ENCODE data around the gene PAM. TPM values are rescaled to one million over a fixed set of nuclear protein-coding genes. Genes with fewer than 3 reads are reported as not detected.

Gene PAM
- polyA plus RNA-seq, 3 donors = 38.4 to 105 (median 78.5) TPM

- WGBS, 3 donors = 84 to 92% (median 91%) methylated on average over 3 of the region's 3 CpGs
- no peak overlapping the region for H3K27ac ChIP-seq (ENCODE audit: low read depth, low read length)
Measured at GRCh38 chr5:102867992-102868662, 113.0 kb downstream of the PAM start.

GRCh38 chr5:102869230-102869629 is 114.1 kb downstream of the PAM start:
- no peak overlapping the region for H3K27ac ChIP-seq (ENCODE audit: low read depth, low read length)
- 94 to 100% (median 98%) methylated on average over 1 of the region's 1 CpG for WGBS, 3 donors

- no peak overlapping the region for H3K27ac ChIP-seq (ENCODE audit: low read depth, low read length)
- WGBS, 3 donors = 85 to 94% (median 93%) methylated on average over 11 of the region's 11 CpGs
Measured at GRCh38 chr5:102873379-102873932, 118.4 kb downstream of the PAM start.

- 55 to 76% (median 74%) methylated on average over 5 of the region's 5 CpGs for WGBS, 3 donors
- H3K27ac ChIP-seq (ENCODE audit: low read depth, low read length) = no peak overlapping the region
Measured at GRCh38 chr5:102874054-102874453, 118.9 kb downstream of the PAM start.

GRCh38 chr5:102875721-102876123 is 120.6 kb downstream of the PAM start:
- WGBS, 3 donors = 50 to 82% (median 67%) methylated on average over 4 of the region's 4 CpGs
- H3K27ac ChIP-seq (ENCODE audit: low read depth, low read length) = no peak overlapping the region

- no peak overlapping the region for H3K27ac ChIP-seq (ENCODE audit: low read depth, low read length)
- 90 to 96% (median 96%) methylated on average over 4 of the region's 4 CpGs for WGBS, 3 donors
Measured at GRCh38 chr5:102876610-102877009, 121.5 kb downstream of the PAM start.

- H3K27ac ChIP-seq (ENCODE audit: low read depth, low read length) = no peak overlapping the region
- 80 to 97% (median 96%) methylated on average over 6 of the region's 6 CpGs for WGBS, 3 donors
Measured at GRCh38 chr5:102879741-102880140, 124.6 kb downstream of the PAM start.

- H3K27ac ChIP-seq (ENCODE audit: low read depth, low read length) = no peak overlapping the region
Measured at GRCh38 chr5:102886586-102886985, 131.5 kb downstream of the PAM start.

GRCh38 chr5:102888483-102888882 is 133.4 kb downstream of the PAM start:
- no peak overlapping the region for H3K27ac ChIP-seq (ENCODE audit: low read depth, low read length)

- no peak overlapping the region for H3K27ac ChIP-seq (ENCODE audit: low read depth, low read length)
- WGBS, 3 donors = 65 to 90% (median 79%) methylated on average over 1 of the region's 1 CpG
Measured at GRCh38 chr5:102889033-102889432, 133.9 kb downstream of the PAM start.

GRCh38 chr5:102890133-102890532 is 135.0 kb downstream of the PAM start:
- 98 to 99% (median 98%) methylated on average over 3 of the region's 3 CpGs for WGBS, 3 donors
- H3K27ac ChIP-seq (ENCODE audit: low read depth, low read length) = no peak overlapping the region

GRCh38 chr5:102891175-102891574 is 136.1 kb downstream of the PAM start:
- 81 to 86% (median 82%) methylated on average over 3 of the region's 3 CpGs for WGBS, 3 donors
- H3K27ac ChIP-seq (ENCODE audit: low read depth, low read length) = no peak overlapping the region

GRCh38 chr5:102893942-102894341 is 138.8 kb downstream of the PAM start:
- 94 to 97% (median 95%) methylated on average over 3 of the region's 3 CpGs for WGBS, 3 donors

GRCh38 chr5:102895234-102895633 is 140.1 kb downstream of the PAM start:
- no peak overlapping the region for H3K27ac ChIP-seq (ENCODE audit: low read depth, low read length)

More at GRCh38 chr5:102893942-102894341, 138.8 kb downstream of the PAM start:
- no peak overlapping the region for H3K27ac ChIP-seq (ENCODE audit: low read depth, low read length)

GRCh38 chr5:102895976-102896375 is 140.9 kb downstream of the PAM start:
- WGBS, 3 donors = 94 to 98% (median 94%) methylated on average over 6 of the region's 6 CpGs
- no peak overlapping the region for H3K27ac ChIP-seq (ENCODE audit: low read depth, low read length)

- WGBS, 3 donors = 71 to 78% (median 75%) methylated on average over 3 of the region's 3 CpGs
- no peak overlapping the region for H3K27ac ChIP-seq (ENCODE audit: low read depth, low read length)
Measured at GRCh38 chr5:102901424-102902134, 146.5 kb downstream of the PAM start.

- H3K27ac ChIP-seq (ENCODE audit: low read depth, low read length) = no peak overlapping the region
Measured at GRCh38 chr5:102902135-102902448, 147.0 kb downstream of the PAM start.

- no peak overlapping the region for H3K27ac ChIP-seq (ENCODE audit: low read depth, low read length)
- WGBS, 3 donors = 89 to 95% (median 93%) methylated on average over 2 of the region's 2 CpGs
Measured at GRCh38 chr5:102902647-102903046, 147.5 kb downstream of the PAM start.

GRCh38 chr5:102903074-102903871 is 148.2 kb downstream of the PAM start:
- WGBS, 3 donors = 79 to 87% (median 80%) methylated on average over 7 of the region's 7 CpGs
- no peak overlapping the region for H3K27ac ChIP-seq (ENCODE audit: low read depth, low read length)

Measured in adipose tissue (tissue), 3 donors.